GM12872 (cell line): ENCODE data around the gene FOXB1.

Experiments used
- CTCF ChIP-seq: IDR thresholded peaks from 3 replicates; pipeline ENCODE4 v1.5.1; 2011; ENCODE audit warnings: low read depth, mild to moderate bottlenecking, low read length, moderate library complexity; ENCODE audit not compliant: insufficient read depth

FOXB1 gene

GRCh38 chr15:59968314-59968713 lies 35.8 kb upstream of the FOXB1 start:
- no peak for TF ChIP-seq CTCF

- no peak for TF ChIP-seq CTCF
These were observed 31.9 kb upstream of the FOXB1 start for GRCh38 chr15:59972241-59972640.

- no peak for TF ChIP-seq CTCF
These were observed 27.4 kb upstream of the FOXB1 start for GRCh38 chr15:59976480-59977271.

- no peak for TF ChIP-seq CTCF
These were observed 12.3 kb upstream of the FOXB1 start for GRCh38 chr15:59991834-59992233.

GRCh38 chr15:59993041-59993750 lies 10.9 kb upstream of the FOXB1 start:
- TF ChIP-seq CTCF, result no peak

GRCh38 chr15:59993950-59994401 lies 10.1 kb upstream of the FOXB1 start:
- TF ChIP-seq CTCF, result no peak

GRCh38 chr15:59994526-59994887 lies 9.6 kb upstream of the FOXB1 start:
- TF ChIP-seq CTCF, result no peak
